HG02623 (cell line): ENCODE data around the gene SYK.

Experiments
- ATAC-seq: cut with Tn5 transposase; IDR thresholded peaks from one replicate; pipeline ENCODE4 v1.9.1; 2021; ENCODE audit warnings: moderate library complexity; ENCODE audit not compliant: unreplicated experiment

SYK gene

GRCh38 chr9:90846770-90847419 is 45.3 kb downstream of the SYK start:
- no peak for ATAC-seq

GRCh38 chr9:90847971-90848370 is 46.4 kb downstream of the SYK start:
- ATAC-seq: no peak

DNA sequence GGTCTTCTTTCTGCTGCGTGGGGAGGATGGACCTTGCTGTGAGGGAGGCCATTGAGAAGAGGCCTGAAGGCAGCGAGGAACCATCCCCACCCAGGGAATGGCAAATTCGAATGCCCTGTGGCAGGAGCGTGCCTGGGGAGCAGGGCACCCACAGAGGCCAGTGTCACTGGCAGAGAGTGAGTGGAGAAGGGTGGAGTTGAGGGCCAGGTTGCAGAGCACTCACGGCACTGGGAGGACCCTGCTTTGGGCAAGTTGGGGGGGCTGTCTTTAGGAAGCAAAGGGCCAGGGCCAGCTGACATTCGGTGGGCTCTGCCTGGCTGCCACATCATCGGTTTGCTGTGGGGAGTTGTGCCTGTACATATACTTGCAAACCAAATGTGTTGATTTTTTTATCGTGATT is 47.2 kb downstream of the SYK start:
- ATAC-seq: no peak

DNA sequence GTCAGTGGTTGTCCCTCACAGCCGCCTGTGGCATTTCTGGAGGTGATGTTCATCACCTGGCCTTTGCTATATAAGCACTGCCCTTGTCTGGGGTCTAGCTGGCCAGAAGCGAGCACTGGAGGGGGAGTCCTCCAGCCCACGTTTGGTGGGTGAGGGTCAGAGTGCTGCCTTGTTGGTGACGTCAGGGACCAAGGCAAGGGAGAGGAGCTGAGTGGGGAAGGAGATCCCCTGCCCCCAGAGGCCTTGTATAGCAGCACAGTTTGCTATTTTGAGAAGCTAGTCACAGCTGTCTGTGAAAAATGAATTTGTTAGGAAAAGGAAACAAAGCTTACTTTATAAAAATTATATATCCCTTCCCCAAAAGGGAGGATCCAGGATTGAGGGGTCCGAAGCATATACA is 49.8 kb downstream of the SYK start:
- ATAC-seq: no peak

DNA sequence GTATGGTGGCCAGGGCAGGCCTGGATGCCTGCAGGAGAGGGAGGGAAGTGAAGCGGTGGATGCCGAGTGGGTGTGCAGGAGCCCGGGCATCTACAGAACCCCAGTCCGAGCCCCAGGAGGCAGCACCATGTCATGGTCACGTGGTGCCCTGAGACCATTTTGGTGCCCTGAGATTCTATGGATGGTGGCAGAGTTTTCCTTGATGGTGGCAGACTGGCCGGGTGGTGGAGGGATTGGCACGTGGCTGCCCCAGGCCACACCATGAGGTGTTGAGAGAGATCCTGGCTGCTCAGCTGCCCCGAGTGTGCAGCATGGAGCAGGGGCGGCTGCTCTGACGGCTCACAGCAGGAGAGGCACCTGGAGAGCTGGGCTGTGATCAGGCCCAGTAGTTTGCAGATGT is 52.3 kb downstream of the SYK start:
- no peak for ATAC-seq

- ATAC-seq: no peak
Measured at GRCh38 chr9:90854637-90855175, 53.1 kb downstream of the SYK start.

DNA sequence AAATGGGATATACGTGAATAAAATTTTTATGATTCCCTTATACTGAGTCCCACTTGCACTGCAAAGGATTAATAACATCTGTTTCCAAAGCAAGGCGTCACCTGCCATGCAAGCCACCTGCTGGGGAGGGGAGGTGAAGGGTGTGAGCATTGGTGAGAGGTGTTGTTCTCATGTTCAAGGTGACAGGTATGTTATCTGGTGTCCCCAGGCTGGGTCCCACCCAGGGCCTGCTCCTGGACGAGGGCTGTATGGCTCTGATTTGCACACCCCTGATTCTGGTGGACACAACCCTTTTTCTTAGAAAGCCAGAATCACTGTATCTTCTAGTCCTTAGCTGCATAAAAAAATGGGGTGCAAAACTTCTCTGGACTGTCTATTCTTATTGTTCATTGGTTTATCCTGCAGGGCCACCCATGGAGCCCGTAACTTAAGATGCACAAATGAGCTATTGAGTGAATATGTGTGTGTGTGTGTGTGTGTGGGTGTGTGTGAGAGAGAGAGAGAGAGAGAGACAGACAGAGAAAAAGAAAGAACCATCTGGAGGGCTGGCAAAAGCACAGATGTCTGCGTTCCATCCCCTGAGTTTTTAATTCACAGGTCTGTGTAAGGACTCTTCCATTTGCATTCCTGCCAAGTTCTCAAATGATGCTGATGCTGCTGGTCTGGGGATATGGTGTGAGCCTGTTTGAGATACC is 53.7 kb downstream of the SYK start:
- ATAC-seq: no peak

DNA sequence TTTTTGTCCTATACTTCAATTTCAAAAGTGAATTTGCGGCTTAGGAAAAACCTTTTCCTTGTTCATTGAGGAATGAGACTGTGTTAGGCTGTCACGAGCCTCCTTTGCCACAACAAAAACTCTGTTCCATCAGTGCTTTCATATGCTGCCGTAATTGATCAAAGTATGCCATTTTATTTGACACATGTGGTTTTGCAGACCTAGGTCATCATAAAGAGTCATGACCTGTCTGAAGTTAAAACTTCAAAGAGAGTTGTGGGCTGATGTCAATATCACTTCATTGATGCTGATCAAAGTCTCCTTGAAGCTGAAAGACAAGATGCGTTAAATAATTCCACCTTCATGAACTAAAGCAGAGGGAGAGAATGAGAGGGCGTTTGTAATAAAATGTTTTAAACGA is 55.5 kb downstream of the SYK start:
- ATAC-seq: no peak

GRCh38 chr9:90857855-90858254 is 56.2 kb downstream of the SYK start:
- ATAC-seq: no peak

DNA sequence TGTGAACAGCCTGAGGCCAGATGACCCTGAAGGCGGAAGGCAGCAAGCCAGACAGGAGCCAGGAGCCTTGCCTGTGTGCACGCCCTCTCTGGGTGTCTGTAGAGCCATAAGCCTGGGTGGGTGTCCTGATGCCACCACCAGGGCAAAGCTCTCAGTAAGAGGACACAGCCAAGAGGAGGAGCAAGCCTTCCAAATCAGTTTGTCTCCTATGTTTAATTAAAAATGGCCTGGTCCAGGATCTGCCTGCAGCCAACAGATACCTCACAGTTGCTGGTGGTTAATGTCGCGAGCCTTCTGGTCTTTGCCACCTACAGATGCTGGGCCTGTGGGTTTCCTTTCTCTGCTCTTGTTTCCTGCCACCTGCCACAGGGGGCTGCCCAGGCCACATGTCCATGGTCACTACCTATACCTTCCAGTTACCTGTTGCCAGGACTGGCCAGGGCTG is 56.9 kb downstream of the SYK start:
- ATAC-seq: no peak

DNA sequence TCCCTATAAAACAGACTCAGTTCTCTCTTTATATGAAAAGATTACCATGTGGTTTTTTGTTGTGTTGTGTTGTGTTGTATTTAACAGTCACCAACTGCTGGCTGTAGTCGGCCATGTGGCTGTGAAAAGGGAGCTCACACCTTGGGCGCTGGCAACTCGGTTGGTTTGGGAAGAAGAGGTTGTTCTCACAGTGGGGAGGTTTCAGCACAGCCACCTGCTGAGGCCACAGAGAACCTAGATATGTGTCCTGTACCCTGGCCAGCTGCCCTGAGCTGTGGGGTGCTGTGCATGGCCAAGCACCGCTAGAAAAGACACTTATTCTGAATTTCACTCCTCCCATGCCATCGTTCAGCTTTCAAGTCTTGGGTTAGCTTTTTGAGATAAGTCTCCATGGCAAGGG is 58.8 kb downstream of the SYK start:
- ATAC-seq: no peak

GRCh38 chr9:90860826-90861225 is 59.2 kb downstream of the SYK start:
- no peak for ATAC-seq

GRCh38 chr9:90861380-90861779 is 59.8 kb downstream of the SYK start:
- ATAC-seq: no peak

- ATAC-seq: no peak
Measured at GRCh38 chr9:90861826-90862740, 60.5 kb downstream of the SYK start.

DNA sequence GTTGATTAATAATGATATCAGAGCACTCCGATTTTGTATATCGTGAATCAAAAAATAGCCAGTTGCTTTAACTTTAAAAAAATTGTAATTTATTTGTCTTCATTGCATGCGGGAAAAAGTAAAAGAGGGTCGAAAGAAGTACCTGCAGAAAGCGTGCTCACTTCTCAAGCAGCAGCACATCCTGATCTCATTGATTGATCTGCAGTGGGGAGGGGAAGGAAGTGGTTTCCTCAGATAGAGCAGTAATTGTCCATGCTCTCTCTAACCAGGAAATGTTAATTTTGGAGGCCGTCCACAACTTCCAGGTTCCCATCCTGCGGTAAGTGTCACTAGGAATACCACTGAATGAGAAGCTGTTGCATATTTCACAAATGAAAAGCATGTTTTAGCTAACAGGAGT is 63.2 kb downstream of the SYK start:
- ATAC-seq: no peak

GRCh38 chr9:90867101-90867500 is 65.5 kb downstream of the SYK start:
- ATAC-seq: no peak

DNA sequence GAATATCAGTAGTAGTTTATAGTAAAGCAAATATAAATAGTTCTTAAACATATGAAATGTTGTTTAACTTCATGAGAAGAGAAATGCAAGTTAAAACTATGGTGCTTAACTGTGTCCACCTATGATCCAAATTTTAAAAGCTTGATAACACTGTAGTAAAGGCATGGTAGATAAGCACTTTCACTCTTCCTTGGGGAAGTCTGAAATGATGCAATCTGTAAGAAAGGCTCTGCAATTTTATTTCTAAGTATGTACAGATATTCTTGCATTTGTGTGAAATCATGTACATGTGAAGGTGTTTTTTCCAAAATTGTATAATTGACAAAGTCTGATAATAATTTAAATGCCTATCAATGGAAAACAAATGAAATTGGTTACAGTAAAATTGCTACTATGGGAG is 66.9 kb downstream of the SYK start:
- no peak for ATAC-seq

GRCh38 chr9:90869361-90869760 is 67.7 kb downstream of the SYK start:
- ATAC-seq: no peak

GRCh38 chr9:90870621-90871326 is 69.2 kb downstream of the SYK start:
- ATAC-seq: no peak

GRCh38 chr9:90871327-90871935 is 69.8 kb downstream of the SYK start:
- ATAC-seq: no peak
